Breast epithelium (tissue), 3 donors: ENCODE results near the gene FHIT.

Experiments
- POLR2A ChIP-seq: fragments of 450-650 bp; IDR thresholded peaks from one replicate; pipeline ENCODE4 v1.6.1; 2016; ENCODE audit warnings: antibody characterized with exemption, mild to moderate bottlenecking, moderate library complexity
- POLR2AphosphoS5 ChIP-seq, 3 donors: sonication (generic); formaldehyde crosslinking; IDR thresholded peaks; one replicate each; pipeline ENCODE4 v1.6.1; 2017; ENCODE audit warnings: antibody characterized with exemption in 3 of 3
- TF ChIP-seq, protein P1 (sequence below), 3 donors: fragments of 450-650 bp; IDR thresholded peaks; one replicate each; pipeline ENCODE4 v1.5.1; 2016 to 2017; ENCODE audit warnings: antibody characterized with exemption in 3 of 3, mild to moderate bottlenecking in 3 of 3, moderate library complexity in 3 of 3

GRCh38 chr3:59802045-59802444 is 1449.2 kb downstream of the FHIT start:
- TF ChIP-seq POLR2A (no peak), POLR2AphosphoS5 (IDR thresholded peaks at IDR 0.05) (no peak)
- TF ChIP-seq, protein P1, sequence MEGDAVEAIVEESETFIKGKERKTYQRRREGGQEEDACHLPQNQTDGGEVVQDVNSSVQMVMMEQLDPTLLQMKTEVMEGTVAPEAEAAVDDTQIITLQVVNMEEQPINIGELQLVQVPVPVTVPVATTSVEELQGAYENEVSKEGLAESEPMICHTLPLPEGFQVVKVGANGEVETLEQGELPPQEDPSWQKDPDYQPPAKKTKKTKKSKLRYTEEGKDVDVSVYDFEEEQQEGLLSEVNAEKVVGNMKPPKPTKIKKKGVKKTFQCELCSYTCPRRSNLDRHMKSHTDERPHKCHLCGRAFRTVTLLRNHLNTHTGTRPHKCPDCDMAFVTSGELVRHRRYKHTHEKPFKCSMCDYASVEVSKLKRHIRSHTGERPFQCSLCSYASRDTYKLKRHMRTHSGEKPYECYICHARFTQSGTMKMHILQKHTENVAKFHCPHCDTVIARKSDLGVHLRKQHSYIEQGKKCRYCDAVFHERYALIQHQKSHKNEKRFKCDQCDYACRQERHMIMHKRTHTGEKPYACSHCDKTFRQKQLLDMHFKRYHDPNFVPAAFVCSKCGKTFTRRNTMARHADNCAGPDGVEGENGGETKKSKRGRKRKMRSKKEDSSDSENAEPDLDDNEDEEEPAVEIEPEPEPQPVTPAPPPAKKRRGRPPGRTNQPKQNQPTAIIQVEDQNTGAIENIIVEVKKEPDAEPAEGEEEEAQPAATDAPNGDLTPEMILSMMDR (IDR thresholded peaks at IDR 0.05), result no peak
